CD14-positive monocyte (primary cell): Measurements from ENCODE around the gene SLCO3A1. TPM values are rescaled to one million over a fixed set of nuclear protein-coding genes. Genes with fewer than 3 reads are reported as not detected.

Experiments
- DNase-seq, 3 donors: peaks; one replicate each; pipeline ENCODE4 v3.0.0-alpha.2; 2011 to 2022
- H2AFZ ChIP-seq: 2 replicates; pipeline ENCODE4 v1.6.0; 2012; ENCODE audit warnings: mild to moderate bottlenecking, low read depth, low read length, inconsistent platforms; ENCODE audit not compliant: insufficient read depth, poor library complexity, severe bottlenecking
- H3K27ac ChIP-seq, 2 donors: 1 replicate in 1 of 2; 2 replicates in 1 of 2; pipeline ENCODE4 v1.5.1; 2012 to 2013; ENCODE audit warnings: low read length in 2 of 2, control low read depth in 1 of 2, inconsistent platforms in 1 of 2, low read depth in 1 of 2, mild to moderate bottlenecking in 1 of 2
- H3K27me3 ChIP-seq, 2 donors: one replicate each; pipeline versions ENCODE4 v1.6.0 to v1.6.1; 2011 to 2013; ENCODE audit warnings: low read length in 2 of 2; ENCODE audit not compliant: control insufficient read depth in 2 of 2, insufficient read depth in 2 of 2
- H3K36me3 ChIP-seq, 2 donors: replicated peaks in 1 of 2; 1 replicate in 1 of 2; 2 replicates in 1 of 2; pipeline versions ENCODE4 v1.5.1 to v1.6.1; 2012 to 2013; ENCODE audit warnings: low read length in 2 of 2, control low read depth in 1 of 2, inconsistent platforms in 1 of 2, mild to moderate bottlenecking in 1 of 2; ENCODE audit not compliant: insufficient read depth in 2 of 2, control insufficient read depth in 1 of 2
- H3K4me1 ChIP-seq, 2 donors: 1 replicate in 1 of 2; 2 replicates in 1 of 2; pipeline versions ENCODE4 v1.5.1 to v1.6.1; 2012 to 2013; ENCODE audit warnings: low read length in 2 of 2, control low read depth in 1 of 2, inconsistent platforms in 1 of 2, mild to moderate bottlenecking in 1 of 2, moderate library complexity in 1 of 2; ENCODE audit not compliant: insufficient read depth in 2 of 2, control insufficient read depth in 1 of 2
- H3K4me2 ChIP-seq: replicated peaks from 2 replicates; pipeline ENCODE3; 2012; ENCODE audit warnings: low read length, moderate library complexity, mild to moderate bottlenecking; ENCODE audit not compliant: poor library complexity, severe bottlenecking; ENCODE audit errors: extremely low read depth
- H3K4me3 ChIP-seq, 3 experiments: fragments of 200-600 bp in 1 of 3; sonication (generic) in 1 of 3; replicated peaks in 1 of 3; 1 replicate in 2 of 3; 2 replicates in 1 of 3; pipeline ENCODE4 v1.5.1; 2011 to 2013; ENCODE audit warnings: low read length in 3 of 3, mild to moderate bottlenecking in 3 of 3, control low read depth in 2 of 3, low read depth in 2 of 3, inconsistent platforms in 1 of 3, moderate library complexity in 1 of 3
- H3K79me2 ChIP-seq: 2 replicates; pipeline ENCODE4 v1.6.0; 2012; ENCODE audit warnings: mild to moderate bottlenecking, control low read depth, inconsistent platforms, low read length, moderate library complexity; ENCODE audit not compliant: insufficient read depth
- H3K9ac ChIP-seq: 2 replicates; pipeline ENCODE4 v1.6.0; 2017; ENCODE audit warnings: low read length, mild to moderate bottlenecking; ENCODE audit not compliant: insufficient read depth, poor library complexity, severe bottlenecking
- H3K9me3 ChIP-seq, 2 donors: replicated peaks in 1 of 2; 1 replicate in 1 of 2; 2 replicates in 1 of 2; pipeline versions ENCODE4 v1.5.1 to v1.6.1; 2012 to 2013; ENCODE audit warnings: low read length in 2 of 2, control low read depth in 1 of 2; ENCODE audit not compliant: control insufficient read depth in 1 of 2, insufficient read depth in 1 of 2
- H4K20me1 ChIP-seq: 2 replicates; pipeline ENCODE4 v1.6.0; 2012; ENCODE audit warnings: mild to moderate bottlenecking, low read length, control low read depth, moderate library complexity; ENCODE audit not compliant: insufficient read depth
- H3K27ac Mint-ChIP-seq, 7 donors: one replicate each; pipeline ENCODE4 v1.8.0; 2020; ENCODE audit warnings: mild to moderate bottlenecking in 7 of 7, mixed read lengths in 7 of 7, moderate library complexity in 6 of 7, inconsistent platforms in 2 of 7
- H3K27me3 Mint-ChIP-seq, 3 donors: one replicate each; pipeline ENCODE4 v1.8.0; 2021 to 2022; ENCODE audit warnings: low read depth in 3 of 3, mild to moderate bottlenecking in 3 of 3, mixed read lengths in 3 of 3, moderate library complexity in 3 of 3, inconsistent platforms in 1 of 3
- H3K36me3 Mint-ChIP-seq, 2 donors: one replicate each; pipeline ENCODE4 v1.8.0; 2020; ENCODE audit warnings: mixed read lengths in 2 of 2, inconsistent platforms in 1 of 2, mild to moderate bottlenecking in 1 of 2
- H3K4me1 Mint-ChIP-seq: one replicate; pipeline ENCODE4 v1.8.0; 2020; ENCODE audit warnings: mild to moderate bottlenecking, mixed read lengths
- H3K4me3 Mint-ChIP-seq, 2 donors: one replicate each; pipeline ENCODE4 v1.8.0; 2020; ENCODE audit warnings: mild to moderate bottlenecking in 2 of 2, mixed read lengths in 2 of 2, moderate library complexity in 1 of 2
- H3K9me3 Mint-ChIP-seq, 7 donors: one replicate each; pipeline ENCODE4 v1.8.0; 2020 to 2022; ENCODE audit warnings: mixed read lengths in 7 of 7, mild to moderate bottlenecking in 6 of 7, moderate library complexity in 6 of 7, inconsistent platforms in 2 of 7
- WGBS: methylation state at CpG from one replicate; pipeline ENCODE4 v1.1.5; 2013; ENCODE audit warnings: missing lambda C conversion rate; ENCODE audit not compliant: insufficient coverage; 5-methylcytosine and 5-hydroxymethylcytosine counted together
- intact Hi-C, 2 donors: fragments of 100-400 bp; cut with micrococcal nuclease; formaldehyde crosslinking; loops; one replicate each; pipeline versions ENCODE4 v1.15.0 to v1.15.1; 2023
- polyA plus RNA-seq, 3 donors: library from polyadenylated mRNA; depleted of rRNA in 1 of 3; unstranded in 2 of 3; stranded (reverse) in 1 of 3; fragments of 300-500 nt in 2 of 3; fragments of >200 nt in 1 of 3; fragmentation: Illumina TruSeq in 2 of 3; gene quantifications; 1 replicate in 2 of 3; 2 replicates in 1 of 3; pipeline ENCODE4 v1.2.3, GENCODE V29; 2012 to 2021
- TF ChIP-seq, protein P1 (sequence below): fragments of 200-600 bp; IDR thresholded peaks from one replicate; pipeline ENCODE4 v1.8.0; 2022; ENCODE audit warnings: antibody characterized with exemption, mild to moderate bottlenecking

The SLCO3A1 gene
- polyA plus RNA-seq, 3 donors = 53.7 to 76.2 (median 62.8) TPM

DNA sequence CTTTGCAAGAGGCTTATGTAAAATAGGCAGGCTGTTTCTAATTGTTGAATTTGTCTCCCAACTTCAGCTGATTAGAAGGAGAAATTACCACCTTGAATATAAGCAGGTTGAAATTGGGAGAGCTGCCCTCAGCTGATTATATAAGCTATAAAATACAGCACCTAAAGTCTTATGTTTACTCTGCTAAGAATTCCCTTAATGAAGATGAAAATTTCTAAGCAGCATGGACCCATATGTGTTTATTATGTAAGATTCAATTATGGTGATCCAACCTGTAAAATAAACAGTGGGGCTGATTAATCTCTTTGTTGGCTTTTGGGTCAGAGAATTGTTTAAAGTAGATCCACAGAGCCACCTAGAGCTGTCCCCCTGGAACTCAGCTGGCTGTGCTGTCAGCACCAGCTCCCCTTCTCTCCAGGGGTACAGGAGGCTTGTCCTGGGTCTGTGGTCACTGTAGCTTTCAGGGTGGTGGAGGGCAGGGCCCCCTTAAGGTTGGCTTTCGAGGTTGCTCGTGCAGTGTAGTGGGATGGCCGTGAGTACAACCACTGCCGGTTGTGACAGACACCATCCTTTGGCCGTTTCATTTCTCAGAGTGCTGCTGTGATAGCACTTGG is 9.5 kb downstream of the SLCO3A1 start:
- intact Hi-C loops = loop anchor here (5.0 to 10.0 kb wide), 2 partner anchors 52 to 79 kb away; no protein-coding TSS in a partner anchor
- H3K9me3 ChIP-seq = no peaks in the 10 kb centered on the region
- WGBS = 67% methylated on average over 3 of the region's 5 CpGs
- H2AFZ ChIP-seq = no peak overlapping the region
- TF ChIP-seq, protein P1, sequence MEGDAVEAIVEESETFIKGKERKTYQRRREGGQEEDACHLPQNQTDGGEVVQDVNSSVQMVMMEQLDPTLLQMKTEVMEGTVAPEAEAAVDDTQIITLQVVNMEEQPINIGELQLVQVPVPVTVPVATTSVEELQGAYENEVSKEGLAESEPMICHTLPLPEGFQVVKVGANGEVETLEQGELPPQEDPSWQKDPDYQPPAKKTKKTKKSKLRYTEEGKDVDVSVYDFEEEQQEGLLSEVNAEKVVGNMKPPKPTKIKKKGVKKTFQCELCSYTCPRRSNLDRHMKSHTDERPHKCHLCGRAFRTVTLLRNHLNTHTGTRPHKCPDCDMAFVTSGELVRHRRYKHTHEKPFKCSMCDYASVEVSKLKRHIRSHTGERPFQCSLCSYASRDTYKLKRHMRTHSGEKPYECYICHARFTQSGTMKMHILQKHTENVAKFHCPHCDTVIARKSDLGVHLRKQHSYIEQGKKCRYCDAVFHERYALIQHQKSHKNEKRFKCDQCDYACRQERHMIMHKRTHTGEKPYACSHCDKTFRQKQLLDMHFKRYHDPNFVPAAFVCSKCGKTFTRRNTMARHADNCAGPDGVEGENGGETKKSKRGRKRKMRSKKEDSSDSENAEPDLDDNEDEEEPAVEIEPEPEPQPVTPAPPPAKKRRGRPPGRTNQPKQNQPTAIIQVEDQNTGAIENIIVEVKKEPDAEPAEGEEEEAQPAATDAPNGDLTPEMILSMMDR = no peak
- Mint-ChIP-seq H3K4me3 (peak overlapping the region in 1 of 2 donors; percentile 18), H3K27ac (peak overlapping the region in 5 of 7 donors; percentile 64 to 81 (median 76)), H3K9me3 (peaks cover 0 to 2% (median 0%) of the 10 kb centered on the region in 7 donors), H3K36me3 (peaks cover 29 to 56% of the 10 kb centered on the region in 2 donors), H3K27me3 (no peaks in the 10 kb centered on the region), H3K4me1 (peaks cover 96% of the 10 kb centered on the region)
- no peak overlapping the region for H3K9ac ChIP-seq
- peaks cover 2 to 10% of the 10 kb centered on the region in 2 donors for H3K36me3 ChIP-seq
- no peaks in the 10 kb centered on the region for H3K27me3 ChIP-seq
- DNase-seq = no peak
- no peak overlapping the region for H3K4me3 ChIP-seq
- peaks cover 95 to 99% of the 10 kb centered on the region in 2 donors for H3K4me1 ChIP-seq
- peaks cover 91% of the 10 kb centered on the region for H3K79me2 ChIP-seq
- peaks cover 72% of the 10 kb centered on the region for H4K20me1 ChIP-seq
- no peak overlapping the region for H3K4me2 ChIP-seq
- H3K27ac ChIP-seq = peak overlapping the region in 1 of 2 donors; percentile 35

DNA sequence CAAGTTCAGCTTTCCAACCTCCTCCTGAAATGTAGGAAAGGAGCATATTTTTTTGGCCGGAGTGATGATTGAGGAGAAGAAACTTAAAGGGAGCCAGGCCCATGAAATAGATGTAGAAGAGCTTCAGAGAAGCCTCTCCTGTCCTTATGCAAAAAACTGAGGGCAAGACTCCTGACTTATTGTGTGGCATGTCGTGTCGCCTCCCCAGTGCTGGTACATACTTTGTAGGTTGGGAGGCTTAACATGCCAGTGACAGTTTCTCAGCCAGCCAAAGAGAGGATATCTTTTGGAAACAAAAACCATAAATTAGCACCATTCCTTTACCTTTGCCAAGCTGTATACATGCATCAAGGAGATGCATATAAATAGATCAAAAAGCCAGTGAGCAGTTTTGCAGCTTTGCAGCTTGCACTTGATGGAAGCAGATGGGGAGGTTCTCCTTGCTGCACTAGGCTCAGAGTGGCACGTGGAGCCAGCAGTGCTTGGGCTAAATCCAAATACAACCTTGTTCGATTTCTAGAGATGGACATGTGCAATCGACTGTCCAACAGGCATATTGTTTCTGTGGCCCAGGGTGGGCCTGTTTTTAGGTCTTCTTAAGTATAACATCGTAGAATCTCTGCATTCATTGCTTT is 10.2 kb downstream of the SLCO3A1 start:
- Histone ChIP-seq H3K4me2 (no peak overlapping the region), H4K20me1 (peaks cover 72% of the 10 kb centered on the region), H3K27me3 (no peaks in the 10 kb centered on the region), H3K9me3 (no peaks in the 10 kb centered on the region), H2AFZ (no peak overlapping the region), H3K4me3 (no peak overlapping the region), H3K36me3 (peaks cover 2 to 6% of the 10 kb centered on the region in 2 donors), H3K4me1 (peaks cover 87 to 93% of the 10 kb centered on the region in 2 donors), H3K27ac (peak overlapping the region in 1 of 2 donors; percentile 35), H3K9ac (no peak overlapping the region), H3K79me2 (peaks cover 91% of the 10 kb centered on the region)
- Mint-ChIP-seq H3K4me1 (peaks cover 92% of the 10 kb centered on the region), H3K36me3 (peaks cover 25 to 51% of the 10 kb centered on the region in 2 donors), H3K4me3 (peak overlapping the region in 1 of 2 donors; percentile 18), H3K27ac (peak overlapping the region in 5 of 7 donors; percentile 3 to 76 (median 61)), H3K27me3 (no peaks in the 10 kb centered on the region), H3K9me3 (peaks cover 0 to 2% (median 0%) of the 10 kb centered on the region in 7 donors)
- TF ChIP-seq, protein P1 = no peak
- no peak for DNase-seq
- intact Hi-C loops = loop anchor here (5.0 to 10.0 kb wide), 2 partner anchors 51 to 79 kb away; no protein-coding TSS in a partner anchor
- 88% methylated on average over 7 of the region's 7 CpGs for WGBS
